OCI-M2 (cell line): Measurements from ENCODE around the gene MYO15B.
"Not testable (repeated sequence)": the region's sequence is repeated elsewhere in the genome, so short reads cannot be mapped to it uniquely, and the experiment has no call there.

Experiments used
- DNase-seq: peaks from one replicate; lab custom pipeline; 2025; ENCODE audit not compliant: unreplicated experiment; lab: John Stamatoyannopoulos, UW

MYO15B gene

GRCh38 chr17:75638039-75638438, 50.4 kb downstream of the MYO15B start:
- DNase-seq = not testable (repeated sequence)

GRCh38 chr17:75638893-75639292, 51.3 kb downstream of the MYO15B start:
- DNase-seq = no peak

GRCh38 chr17:75639327-75639726, 51.7 kb downstream of the MYO15B start:
- no peak for DNase-seq

GRCh38 chr17:75639771-75640555, 52.4 kb downstream of the MYO15B start:
- DNase-seq = no peak

- DNase-seq = no peak
Observed at GRCh38 chr17:75640556-75641119, 53.0 kb downstream of the MYO15B start.

- no peak for DNase-seq
Observed at GRCh38 chr17:75641343-75641742, 53.7 kb downstream of the MYO15B start.

GRCh38 chr17:75642182-75642783, 54.7 kb downstream of the MYO15B start:
- DNase-seq = no peak

GRCh38 chr17:75642784-75643642, 55.4 kb downstream of the MYO15B start:
- DNase-seq = no peak

- no peak for DNase-seq
Observed at GRCh38 chr17:75643643-75644017, 56.0 kb downstream of the MYO15B start.

GRCh38 chr17:75645501-75645888, 57.9 kb downstream of the MYO15B start:
- DNase-seq = no peak

- DNase-seq = no peak
Observed at GRCh38 chr17:75645889-75646637, 58.5 kb downstream of the MYO15B start.

- no peak for DNase-seq
Observed at GRCh38 chr17:75646638-75646992, 59.0 kb downstream of the MYO15B start.

- DNase-seq = no peak
Observed at GRCh38 chr17:75647061-75647460, 59.5 kb downstream of the MYO15B start.

- no peak for DNase-seq
Observed at GRCh38 chr17:75647921-75648320, 60.3 kb downstream of the MYO15B start.

GRCh38 chr17:75649687-75650086, 62.1 kb downstream of the MYO15B start:
- no peak for DNase-seq

- no peak for DNase-seq
Observed at GRCh38 chr17:75650874-75651273, 63.3 kb downstream of the MYO15B start.

- no peak for DNase-seq
Observed at GRCh38 chr17:75652341-75652740, 64.7 kb downstream of the MYO15B start.

GRCh38 chr17:75652934-75653549, 65.4 kb downstream of the MYO15B start:
- no peak for DNase-seq

- DNase-seq = no peak
Observed at GRCh38 chr17:75654176-75654575, 66.6 kb downstream of the MYO15B start.

- no peak for DNase-seq
Observed at GRCh38 chr17:75658237-75658636, 70.6 kb downstream of the MYO15B start.
